ENCODE data around the gene NDUFA3. TPM values are rescaled to one million over a fixed set of nuclear protein-coding genes. Genes with fewer than 3 reads are reported as not detected.
A peak's percentile ranks its signal among the peaks of the same experiment; 100 is the strongest.

Gene NDUFA3
- total and polyA plus RNA-seq, 2 donors (not counting 1 experiment from before 2014, with no cell fraction given) = 55.4 to 94.4 TPM

GRCh38 chr19:54153731-54154326, 51.2 kb downstream of the NDUFA3 start:
- WGBS (ENCODE audit: insufficient coverage) = 96% methylated on average over 9 of the region's 10 CpGs
- H3K36me3 ChIP-seq (replicated peaks in 1 of 2; ENCODE audit: control extremely low read depth in 1 of 2, control insufficient read depth in 1 of 2, extremely low read depth in 1 of 2, insufficient read depth in 2 of 2, low read length in 1 of 2) = peaks cover 2 to 79% of the 10 kb centered on the region in 2 experiments
- H3K79me2 ChIP-seq (ENCODE audit: control insufficient read depth, insufficient read depth, low read length) = peaks cover 17% of the 10 kb centered on the region
- Mint-ChIP-seq H3K9me3 (ENCODE audit: insufficient read depth) (no peaks in the 10 kb centered on the region), H3K27me3 (no peaks in the 10 kb centered on the region), H3K4me1 (peaks cover 12% of the 10 kb centered on the region), H3K4me3 (no peak overlapping the region), H3K27ac (no peak overlapping the region)
- H3K4me1 ChIP-seq (ENCODE audit: control insufficient read depth in 2 of 2, insufficient read depth in 2 of 2, low read length in 2 of 2) = peaks cover 8 to 10% of the 10 kb centered on the region in 2 donors
- peaks cover 81% of the 10 kb centered on the region for H4K20me1 ChIP-seq (ENCODE audit: control insufficient read depth, insufficient read depth, low read length, poor library complexity, severe bottlenecking)
- DNase-seq (no peak), ATAC-seq (ENCODE audit: low read depth) (no peak)
- intact Hi-C loops (cut with micrococcal nuclease) = no loop called here
- H3K4me2 ChIP-seq (replicated peaks; ENCODE audit: low read depth, low read length, poor library complexity, severe bottlenecking) = no peak overlapping the region
- H2AFZ ChIP-seq (ENCODE audit: insufficient read depth, low read depth, low read length, poor library complexity, severe bottlenecking) = no peak overlapping the region
- H3K9ac ChIP-seq (ENCODE audit: low read length) = no peak overlapping the region
- H3K27me3 ChIP-seq (replicated peaks in 1 of 4; ENCODE audit: control extremely low read depth in 1 of 4, control insufficient read depth in 3 of 4, insufficient read depth in 4 of 4, low read length in 3 of 4) = no peaks in the 10 kb centered on the region
- ChIA-PET POLR2A (no interaction called here), CTCF (no interaction called here)
- no peaks in the 10 kb centered on the region for H3K9me3 ChIP-seq (ENCODE audit: control extremely low read depth in 1 of 3, control insufficient read depth in 2 of 3, insufficient read depth in 1 of 3, low read length in 2 of 3)
- H3K27ac ChIP-seq (ENCODE audit: low read length in 2 of 2) = no peak overlapping the region
- H3K4me3 ChIP-seq (ENCODE audit: control extremely low read depth in 1 of 5, extremely low read depth in 1 of 5, insufficient read depth in 1 of 5, low read depth in 2 of 5, low read length in 4 of 5) = no peak overlapping the region
- TF ChIP-seq CTCF (IDR thresholded peaks at IDR 0.05) = no peak
- TF ChIP-seq EZH2 (IDR thresholded peaks at IDR 0.05; ENCODE audit: borderline replicate concordance, insufficient read depth, low read depth, low read length, poor library complexity, severe bottlenecking) = no peak

GRCh38 chr19:54154603-54155345, 52.1 kb downstream of the NDUFA3 start:
- intact Hi-C loops (cut with micrococcal nuclease) = no loop called here
- ChIA-PET CTCF (no interaction called here), POLR2A (no interaction called here)
- H3K27ac ChIP-seq (ENCODE audit: low read length in 2 of 2) = peak overlapping the region in 1 of 2 donors; percentile 6
- Mint-ChIP-seq H3K27me3 (no peaks in the 10 kb centered on the region), H3K27ac (peak overlapping the region; percentile 53), H3K9me3 (ENCODE audit: insufficient read depth) (no peaks in the 10 kb centered on the region), H3K4me1 (peaks cover 21% of the 10 kb centered on the region), H3K4me3 (no peak overlapping the region)
- H3K4me1 ChIP-seq (ENCODE audit: control insufficient read depth in 2 of 2, insufficient read depth in 2 of 2, low read length in 2 of 2) = peaks cover 11 to 13% of the 10 kb centered on the region in 2 donors
- DNase-seq = no peak
- ATAC-seq (ENCODE audit: low read depth) = no peak
- no peak overlapping the region for H3K4me3 ChIP-seq (ENCODE audit: control extremely low read depth in 1 of 5, extremely low read depth in 1 of 5, insufficient read depth in 1 of 5, low read depth in 2 of 5, low read length in 4 of 5)
- H3K9me3 ChIP-seq (ENCODE audit: control extremely low read depth in 1 of 3, control insufficient read depth in 2 of 3, insufficient read depth in 1 of 3, low read length in 2 of 3) = no peaks in the 10 kb centered on the region
- WGBS (ENCODE audit: insufficient coverage) = 58% methylated on average over 6 of the region's 18 CpGs
- no peak overlapping the region for H3K9ac ChIP-seq (ENCODE audit: low read length)
- peaks cover 2 to 69% of the 10 kb centered on the region in 2 experiments for H3K36me3 ChIP-seq (replicated peaks in 1 of 2; ENCODE audit: control extremely low read depth in 1 of 2, control insufficient read depth in 1 of 2, extremely low read depth in 1 of 2, insufficient read depth in 2 of 2, low read length in 1 of 2)
- no peak overlapping the region for H3K4me2 ChIP-seq (replicated peaks; ENCODE audit: low read depth, low read length, poor library complexity, severe bottlenecking)
- H3K27me3 ChIP-seq (replicated peaks in 1 of 4; ENCODE audit: control extremely low read depth in 1 of 4, control insufficient read depth in 3 of 4, insufficient read depth in 4 of 4, low read length in 3 of 4) = no peaks in the 10 kb centered on the region
- no peak overlapping the region for H2AFZ ChIP-seq (ENCODE audit: insufficient read depth, low read depth, low read length, poor library complexity, severe bottlenecking)
- TF ChIP-seq CTCF (IDR thresholded peaks at IDR 0.05) (no peak), EZH2 (IDR thresholded peaks at IDR 0.05; ENCODE audit: borderline replicate concordance, insufficient read depth, low read depth, low read length, poor library complexity, severe bottlenecking) (no peak)
- H3K79me2 ChIP-seq (ENCODE audit: control insufficient read depth, insufficient read depth, low read length) = peaks cover 23% of the 10 kb centered on the region
- peaks cover 77% of the 10 kb centered on the region for H4K20me1 ChIP-seq (ENCODE audit: control insufficient read depth, insufficient read depth, low read length, poor library complexity, severe bottlenecking)
